A549 (cell line): ENCODE measurements around the gene AP4E1. TPM values are rescaled to one million over a fixed set of nuclear protein-coding genes. Genes with fewer than 3 reads are reported as not detected.
A peak's percentile ranks its signal among the peaks of the same experiment; 100 is the strongest.

Experiments
- ATAC-seq, 2 experiments: fragments of 200-7000 bp in 1 of 2; fragments of >200 bp in 1 of 2; cut with Nextera tagmentation in 1 of 2; cut with Tn5 transposase in 1 of 2; 3 replicates each; pipeline versions ENCODE4 v1.8.0 to v1.9.1; 2018 to 2020; ENCODE audit warnings: mild to moderate bottlenecking in 1 of 2, moderate library complexity in 1 of 2
- CTCF ChIA-PET: fragments of 300-600 bp; sonication (Branson Sonifier 250); formaldehyde crosslinking; extraction: SDS; loops from one replicate; lab custom pipeline; 2021; ENCODE audit warnings: antibody characterized with exemption, inconsistent platforms; lab: Yijun Ruan, JAX
- POLR2A ChIA-PET: fragments of 350-600 bp; formaldehyde crosslinking; extraction: SDS; loops from one replicate; lab custom pipeline; 2021; ENCODE audit warnings: antibody characterized with exemption, inconsistent platforms; lab: Yijun Ruan, JAX
- DNase-seq, 2 experiments: peaks; one replicate each; pipeline versions ENCODE4 v3.0.0 to v3.0.0-alpha.2; 2011 to 2016; ENCODE audit warnings: low read depth in 1 of 2, low spot score in 1 of 2
- FAIRE-seq: peaks from 2 replicates; lab custom pipeline; 2011; peaks lifted over from hg19 to GRCh38; lab: Jason Lieb, UNC
- H3K27ac ChIP-seq, 2 experiments: fragments of >200 bp; sonication (Bioruptor Twin); formaldehyde crosslinking; 3 replicates each; pipeline ENCODE4 v1.5.1; 2016 to 2017
- H3K4me1 ChIP-seq: fragments of >200 bp; sonication (Bioruptor Twin); formaldehyde crosslinking; 3 replicates; pipeline ENCODE4 v1.6.1; 2016
- H3K4me2 ChIP-seq: fragments of >200 bp; sonication (Bioruptor Twin); formaldehyde crosslinking; 3 replicates; pipeline ENCODE4 v1.6.1; 2016
- H3K4me3 ChIP-seq: fragments of >200 bp; sonication (Bioruptor Twin); formaldehyde crosslinking; 3 replicates; pipeline ENCODE4 v1.5.1; 2016
- H3K9me3 ChIP-seq: fragments of >200 bp; sonication (Bioruptor Twin); formaldehyde crosslinking; 3 replicates; pipeline ENCODE4 v1.6.1; 2016
- ATOH8 ChIP-seq: fragments of 250-450 bp; sonication (Bioruptor Pico); IDR thresholded peaks from 2 replicates; pipeline ENCODE4 v1.5.0; 2020; ENCODE audit warnings: low read depth, mild to moderate bottlenecking, moderate library complexity
- CHD2 ChIP-seq: fragments of 150-350 bp; IDR thresholded peaks from 2 replicates; pipeline ENCODE4 v1.6.1; 2014; ENCODE audit warnings: low read length; ENCODE audit not compliant: partially characterized antibody
- ELK1 ChIP-seq: fragments of 150-350 bp; IDR thresholded peaks from 2 replicates; pipeline ENCODE4 v1.6.1; 2014; ENCODE audit warnings: low read depth, mild to moderate bottlenecking, low read length
- FOSB ChIP-seq: fragments of 250-450 bp; sonication (Bioruptor Pico); IDR thresholded peaks from 2 replicates; pipeline ENCODE4 v1.5.0; 2020; ENCODE audit warnings: mild to moderate bottlenecking, moderate library complexity
- FOSL2 ChIP-seq, 2 experiments: fragments of 450-650 bp in 1 of 2; fragments of >200 bp in 1 of 2; sonication (Bioruptor Twin) in 1 of 2; formaldehyde crosslinking; IDR thresholded peaks; 2 replicates each; pipeline versions ENCODE4 v1.5.0 to v1.6.1; 2016 to 2020; ENCODE audit warnings: mild to moderate bottlenecking in 1 of 2, moderate library complexity in 1 of 2
- FOXS1 ChIP-seq: fragments of 250-450 bp; sonication (Bioruptor Pico); IDR thresholded peaks from 2 replicates; pipeline ENCODE4 v1.5.0; 2020; ENCODE audit warnings: mild to moderate bottlenecking, moderate library complexity
- GATA3 ChIP-seq: IDR thresholded peaks from 2 replicates; pipeline ENCODE4 v1.6.1; 2012; ENCODE audit warnings: borderline replicate concordance
- HDAC2 ChIP-seq: fragments of 200-600 bp; sonication (generic); IDR thresholded peaks from 2 replicates; pipeline ENCODE4 v1.6.1; 2016
- HES2 ChIP-seq: fragments of >200 bp; sonication (Bioruptor Twin); formaldehyde crosslinking; IDR thresholded peaks from 2 replicates; pipeline ENCODE4 v1.6.1; 2016
- HEYL ChIP-seq: fragments of 250-450 bp; sonication (Bioruptor Pico); IDR thresholded peaks from 2 replicates; pipeline ENCODE4 v1.8.0; 2021; ENCODE audit warnings: mild to moderate bottlenecking, moderate library complexity
- HMGXB4 ChIP-seq: fragments of 250-450 bp; sonication (Bioruptor Pico); IDR thresholded peaks from 2 replicates; pipeline ENCODE4 v1.5.0; 2021; ENCODE audit warnings: mild to moderate bottlenecking, moderate library complexity, borderline replicate concordance
- HOXA7 ChIP-seq: fragments of 250-450 bp; sonication (Bioruptor Pico); IDR thresholded peaks from 2 replicates; pipeline ENCODE4 v1.5.0; 2020; ENCODE audit warnings: mild to moderate bottlenecking, moderate library complexity
- HOXB5 ChIP-seq: fragments of 250-450 bp; sonication (Bioruptor Pico); IDR thresholded peaks from 2 replicates; pipeline ENCODE4 v1.5.0; 2020; ENCODE audit warnings: mild to moderate bottlenecking, moderate library complexity
- JUN ChIP-seq, 2 experiments: fragments of >200 bp; sonication (Bioruptor Twin); formaldehyde crosslinking; IDR thresholded peaks; 2 replicates in 1 of 2; 3 replicates in 1 of 2; pipeline ENCODE4 v1.6.1; 2016 to 2017
- MAFK ChIP-seq: fragments of 450-650 bp; IDR thresholded peaks from 2 replicates; pipeline ENCODE4 v1.6.1; 2014; ENCODE audit not compliant: partially characterized antibody
- MAX ChIP-seq: IDR thresholded peaks from 2 replicates; pipeline ENCODE4 v1.6.1; 2012
- MYC ChIP-seq: IDR thresholded peaks from 2 replicates; pipeline ENCODE4 v1.6.1; 2012; ENCODE audit warnings: mild to moderate bottlenecking, inconsistent platforms, low read length, improper control_type of control experiment, borderline replicate concordance
- NFE2L2 ChIP-seq: fragments of 150-350 bp; conservative IDR thresholded peaks from 2 replicates; pipeline ENCODE4 v1.6.1; 2014; ENCODE audit warnings: low read length
- NPAS2 ChIP-seq: fragments of 250-450 bp; sonication (Bioruptor Pico); IDR thresholded peaks from 2 replicates; pipeline ENCODE4 v1.8.0; 2022; ENCODE audit warnings: mild to moderate bottlenecking, moderate library complexity, borderline replicate concordance
- PBX3 ChIP-seq: IDR thresholded peaks from 2 replicates; pipeline ENCODE4 v1.6.1; 2012
- RAD21 ChIP-seq, 2 experiments: fragments of >200 bp in 1 of 2; sonication (Bioruptor Twin) in 1 of 2; formaldehyde crosslinking in 1 of 2; IDR thresholded peaks in 1 of 2; conservative IDR thresholded peaks in 1 of 2; 2 replicates in 1 of 2; 3 replicates in 1 of 2; pipeline ENCODE4 v1.6.1; 2012 to 2018; ENCODE audit warnings: inconsistent platforms in 1 of 2
- RARB ChIP-seq: fragments of 250-450 bp; sonication (Bioruptor Pico); IDR thresholded peaks from 2 replicates; pipeline ENCODE4 v1.8.0; 2021; ENCODE audit warnings: mild to moderate bottlenecking, moderate library complexity
- RFX5 ChIP-seq: fragments of 450-650 bp; IDR thresholded peaks from 2 replicates; pipeline ENCODE4 v1.7.1; 2014; ENCODE audit warnings: antibody characterized with exemption, mild to moderate bottlenecking, moderate library complexity
- SREBF2 ChIP-seq: fragments of 450-650 bp; IDR thresholded peaks from 2 replicates; pipeline ENCODE4 v1.6.1; 2014; ENCODE audit warnings: mild to moderate bottlenecking, moderate library complexity
- TP53 ChIP-seq: fragments of 250-450 bp; sonication (Bioruptor Pico); IDR thresholded peaks from 2 replicates; pipeline ENCODE4 v1.5.0; 2021; ENCODE audit warnings: mild to moderate bottlenecking, moderate library complexity
- USF2 ChIP-seq: fragments of 450-650 bp; IDR thresholded peaks from 2 replicates; pipeline ENCODE4 v1.6.1; 2014; ENCODE audit warnings: antibody characterized with exemption
- ZFP36 ChIP-seq: fragments of 450-650 bp; IDR thresholded peaks from 2 replicates; pipeline ENCODE4 v1.6.1; 2014; ENCODE audit warnings: borderline replicate concordance; ENCODE audit not compliant: partially characterized antibody
- ZSCAN20 ChIP-seq: fragments of 250-450 bp; sonication (Bioruptor Pico); IDR thresholded peaks from 2 replicates; pipeline ENCODE4 v1.8.0; 2022; ENCODE audit warnings: mild to moderate bottlenecking, moderate library complexity
- WGBS: methylation state at CpG from one replicate; pipeline ENCODE4 v1.1.6; 2017; ENCODE audit errors: missing lambda C conversion rate; 5-methylcytosine and 5-hydroxymethylcytosine counted together
- polyA plus RNA-seq, 4 experiments: library from polyadenylated mRNA; depleted of rRNA in 3 of 4; stranded (reverse); fragments of >200 nt; fragmentation: RNase III in 1 of 4; extraction: RNeasy Plus Mini Kit Qiagen cat#74134 plus additional on column Dnase treatment in 1 of 4; gene quantifications; 2 replicates in 3 of 4; 3 replicates in 1 of 4; pipeline ENCODE4 v1.2.3, GENCODE V29; 2011 to 2017

AP4E1 gene
- polyA plus RNA-seq, 2 of the 4 experiments (the other 2 are of a cell fraction) = 9.6 TPM

GRCh38 chr15:50879016-50879617, 29.4 kb upstream of the AP4E1 start:
- Histone ChIP-seq H3K9me3 (no peaks in the 10 kb centered on the region), H3K4me2 (no peak overlapping the region), H3K27ac (peak overlapping the region; percentile 78 to 89; a peak in 5 of 6 replicates), H3K4me1 (peaks cover 39% of the 10 kb centered on the region), H3K4me3 (no peak overlapping the region)
- FAIRE-seq = no peak
- ChIA-PET POLR2A (no interaction called here), CTCF (interaction anchor here (0.8 to 6.9 kb wide), 3 partner anchors 30 to 212 kb away, joined by 3 to 68 read pairs (median 3); no protein-coding TSS in a partner anchor)
- DNase-seq = no peak
- WGBS = 82% methylated on average over 4 of the region's 4 CpGs
- no peak for ATAC-seq
- TF ChIP-seq ZSCAN20 (no peak), HES2 (no peak), FOSB (no peak), RAD21 (conservative IDR thresholded peaks at IDR 0.05 in 1 of 2, IDR thresholded peaks at IDR 0.05 in 1 of 2) (no peak), MYC (no peak), FOXS1 (no peak), HEYL (CRISPR knock-in tag) (no peak), SREBF2 (no peak), NPAS2 (CRISPR knock-in tag) (no peak), ELK1 (no peak), ATOH8 (no peak), HOXA7 (CRISPR knock-in tag) (no peak), CHD2 (no peak), RFX5 (no peak), FOSL2 (IDR thresholded peaks at IDR 0.05) (no peak), FOSL2 (CRISPR knock-in tag; IDR thresholded peaks at IDR 0.05) (no peak), USF2 (no peak), HDAC2 (no peak), GATA3 (no peak), PBX3 (no peak)

GRCh38 chr15:50880206-50880605, 28.3 kb upstream of the AP4E1 start:
- POLR2A ChIA-PET = interaction anchor here (0.6 to 2.0 kb wide), 3 partner anchors 115 to 525 kb away, joined by 3 to 5 read pairs (median 3); partner anchors contain the start of genes GABPB1 and SPPL2A
- WGBS = 88% methylated on average over 2 of the region's 2 CpGs
- H3K4me2 ChIP-seq = peak overlapping the region; percentile 6
- FAIRE-seq = no peak
- ATAC-seq = no peak
- no peak overlapping the region for H3K4me3 ChIP-seq
- no peaks in the 10 kb centered on the region for H3K9me3 ChIP-seq
- H3K27ac ChIP-seq = peak overlapping the region; percentile 78 to 89
- DNase-seq = no peak
- H3K4me1 ChIP-seq = peaks cover 50% of the 10 kb centered on the region
- CTCF ChIA-PET = interaction anchor here (0.8 to 6.9 kb wide), 3 partner anchors 16 to 312 kb away, joined by 3 to 68 read pairs (median 3); no protein-coding TSS in a partner anchor
- TF ChIP-seq SREBF2 = no peak
- TF ChIP-seq RARB (CRISPR knock-in tag) = no peak
- no peak for TF ChIP-seq HOXB5 (CRISPR knock-in tag)
- no peak for TF ChIP-seq NFE2L2
- TF ChIP-seq ELK1 = no peak
- TF ChIP-seq MAFK = no peak
- TF ChIP-seq JUN (IDR thresholded peaks at IDR 0.05) = no peak
- TF ChIP-seq HMGXB4 (CRISPR knock-in tag) = no peak
- no peak for TF ChIP-seq ATOH8
- TF ChIP-seq MAX = no peak
- TF ChIP-seq HDAC2 = no peak
- TF ChIP-seq CHD2 = no peak
- TF ChIP-seq ZFP36 = no peak
- TF ChIP-seq HES2 = no peak
- TF ChIP-seq TP53 = no peak
